Lower leg skin (tissue), 4 donors: ENCODE data around the gene NELFB. TPM values are rescaled to one million over a fixed set of nuclear protein-coding genes. Genes with fewer than 3 reads are reported as not detected.
A peak's percentile ranks its signal among the peaks of the same experiment; 100 is the strongest.

Experiments used
- DNase-seq, 2 donors: peaks; one replicate each; pipeline ENCODE4 v3.0.0-alpha.2; 2019; ENCODE audit warnings: low spot score in 2 of 2
- H3K4me3 ChIP-seq: fragments of 200-600 bp; sonication (generic); 2 replicates; pipeline ENCODE4 v1.5.1; 2017; ENCODE audit warnings: mild to moderate bottlenecking, low read depth; ENCODE audit not compliant: poor library complexity, severe bottlenecking
- CTCF ChIP-seq, 3 donors: fragments of 450-650 bp; IDR thresholded peaks; one replicate each; pipeline ENCODE4 v1.5.1; 2016; ENCODE audit warnings: antibody characterized with exemption in 3 of 3, mild to moderate bottlenecking in 3 of 3, moderate library complexity in 2 of 3
- POLR2A ChIP-seq, 2 donors: fragments of 450-650 bp; IDR thresholded peaks; one replicate each; pipeline ENCODE4 v1.6.1; 2016 to 2017; ENCODE audit warnings: antibody characterized with exemption in 2 of 2, mild to moderate bottlenecking in 1 of 2, moderate library complexity in 1 of 2
- WGBS, 2 donors: methylation state at CpG; one replicate each; pipeline ENCODE4 v1.1.5; 2018; 5-methylcytosine and 5-hydroxymethylcytosine counted together
- intact Hi-C: fragments of 100-400 bp; cut with DNase I; formaldehyde crosslinking; loops from one replicate; pipeline ENCODE4 v1.15.0; 2023; ENCODE audit warnings: low total_unique reads
- total RNA-seq, 4 donors: library from RNA; depleted of rRNA; stranded (reverse); fragments of >200 nt; gene quantifications; one replicate each; pipeline ENCODE4 v1.1.0, GENCODE V29; 2016

The NELFB gene
- total RNA-seq, 4 donors from 2014 or later: 40.7 to 52.7 (median 49.9) TPM

GRCh38 chr9:137300567-137301080 lies 45.5 kb downstream of the NELFB start:
- intact Hi-C loops: no loop called here
- WGBS, 2 donors: 4 to 5% methylated on average over 19 to 25 of the region's 25 CpGs
- peak overlapping the region; percentile 36 for H3K4me3 ChIP-seq
- TF ChIP-seq CTCF (IDR thresholded peaks at IDR 0.05): no peak
- no peak for TF ChIP-seq POLR2A (IDR thresholded peaks at IDR 0.05)
- DNase-seq: peak in 1 of 2 donors; percentile 14

- intact Hi-C loops: no loop called here
- DNase-seq: peak in 1 of 2 donors; percentile 85
- TF ChIP-seq CTCF (IDR thresholded peaks at IDR 0.05) (no peak), POLR2A (IDR thresholded peaks at IDR 0.05) (no peak)
- peak overlapping the region; percentile 36 for H3K4me3 ChIP-seq
- 0 to 1% methylated on average over 24 to 25 of the region's 115 CpGs for WGBS, 2 donors
Observed at GRCh38 chr9:137301081-137301947, 46.2 kb downstream of the NELFB start.

- intact Hi-C loops: no loop called here
- whole genome bisulfite sequencing, 2 donors: 1 to 2% methylated on average over 23 to 35 of the region's 60 CpGs
- peak within 1 kb of the TSS; percentile 36 for H3K4me3 ChIP-seq
- TF ChIP-seq CTCF (IDR thresholded peaks at IDR 0.05): no peak
- no peak for TF ChIP-seq POLR2A (IDR thresholded peaks at IDR 0.05)
- peak; percentile 83 to 97 for DNase-seq
Observed at GRCh38 chr9:137302118-137302448, 47.0 kb downstream of the NELFB start, which contains the start of gene NRARP. TSS of gene NRARP (minus strand) at chr9:137302271. CDS start at chr9:137301928, 343 bp downstream.

GRCh38 chr9:137302449-137303150 lies 47.5 kb downstream of the NELFB start:
- intact Hi-C loops: no loop called here
- TF ChIP-seq CTCF (IDR thresholded peaks at IDR 0.05) (no peak), POLR2A (IDR thresholded peaks at IDR 0.05) (no peak)
- H3K4me3 ChIP-seq: peak overlapping the region; percentile 9
- 3% methylated on average over 16 to 18 of the region's 78 CpGs for WGBS, 2 donors
- DNase-seq: peak in 1 of 2 donors; percentile 84

- DNase-seq: peak in 1 of 2 donors; percentile 85
- peak overlapping the region; percentile 9 for H3K4me3 ChIP-seq
- intact Hi-C loops: no loop called here
- TF ChIP-seq CTCF (IDR thresholded peaks at IDR 0.05) (no peak), POLR2A (IDR thresholded peaks at IDR 0.05) (no peak)
- WGBS, 2 donors: 34 to 43% methylated on average over 12 to 20 of the region's 23 CpGs
Observed at GRCh38 chr9:137303151-137303892, 48.2 kb downstream of the NELFB start.
